Muscle of arm (tissue), 12 donors: ENCODE results near the gene PTK6. TPM values are rescaled to one million over a fixed set of nuclear protein-coding genes. Genes with fewer than 3 reads are reported as not detected.
A peak's percentile ranks its signal among the peaks of the same experiment; 100 is the strongest.
"Not testable (repeated sequence)": the region's sequence is repeated elsewhere in the genome, so short reads cannot be mapped to it uniquely, and the experiment has no call there.

Experiments used
- DNase-seq: peaks from one replicate; pipeline ENCODE4 v3.0.0-alpha.2; 2013
- polyA plus RNA-seq, 12 donors: library from polyadenylated mRNA; unstranded; fragments of 120-200 nt; gene quantifications; one replicate each; pipeline ENCODE4 v1.2.1, GENCODE V29; 2013; ENCODE audit not compliant: insufficient read length in 12 of 12

PTK6 gene
- polyA plus RNA-seq, 12 donors = 0.14 to 1.4 (median 0.35) TPM; not detected in 2

- no peak for DNase-seq
These were observed 6.4 kb downstream of the PTK6 start for GRCh38 chr20:63530788-63531160.

GRCh38 chr20:63529861-63530787 lies 7.1 kb downstream of the PTK6 start:
- no peak for DNase-seq

GRCh38 chr20:63529180-63529860 lies 7.9 kb downstream of the PTK6 start:
- no peak for DNase-seq

- DNase-seq = no peak
These were observed 10.0 kb downstream of the PTK6 start for GRCh38 chr20:63527184-63527583.

GRCh38 chr20:63525971-63526370 lies 11.2 kb downstream of the PTK6 start:
- no peak for DNase-seq

GRCh38 chr20:63525185-63525584 lies 12.0 kb downstream of the PTK6 start:
- DNase-seq = no peak

GRCh38 chr20:63522981-63523611 lies 14.1 kb downstream of the PTK6 start:
- no peak for DNase-seq

- no peak for DNase-seq
These were observed 14.9 kb downstream of the PTK6 start for GRCh38 chr20:63522091-63522868.

- no peak for DNase-seq
These were observed 15.6 kb downstream of the PTK6 start for GRCh38 chr20:63521602-63522001.

- peak; percentile 75 for DNase-seq
These were observed 16.1 kb downstream of the PTK6 start for GRCh38 chr20:63520934-63521601.

- DNase-seq = peak; percentile 85
These were observed 16.7 kb downstream of the PTK6 start, which contains the start of gene PPDPF for GRCh38 chr20:63520504-63520933. PPDPF (plus strand) TSS chr20:63520765; CDS start chr20:63521309, 544 bp downstream.

GRCh38 chr20:63519668-63520503 lies 17.3 kb downstream of the PTK6 start:
- peak; percentile 69 for DNase-seq

- DNase-seq = no peak
These were observed 18.1 kb downstream of the PTK6 start for GRCh38 chr20:63518946-63519667.

- DNase-seq = no peak
These were observed 18.8 kb downstream of the PTK6 start for GRCh38 chr20:63518351-63518861.

- no peak for DNase-seq
These were observed 19.5 kb downstream of the PTK6 start for GRCh38 chr20:63517376-63518309.

GRCh38 chr20:63514520-63514919 lies 22.7 kb downstream of the PTK6 start:
- DNase-seq = not testable (repeated sequence)

GRCh38 chr20:63513207-63513606 lies 24.0 kb downstream of the PTK6 start:
- DNase-seq = no peak

- no peak for DNase-seq
These were observed 28.1 kb downstream of the PTK6 start for GRCh38 chr20:63509088-63509564.
